ENCODE data around the gene ERG.

ERG gene

GRCh38 chr21:38430401-38430984 is 67.8 kb downstream of the ERG start:
- no peak for DNase-seq

GRCh38 chr21:38429011-38429410 is 69.3 kb downstream of the ERG start:
- no peak for DNase-seq

- DNase-seq, result no peak
Observed at GRCh38 chr21:38428211-38428610, 70.1 kb downstream of the ERG start.

- no peak for DNase-seq
Observed at GRCh38 chr21:38424305-38425019, 73.8 kb downstream of the ERG start.

- DNase-seq, result no peak
Observed at GRCh38 chr21:38422082-38422481, 76.2 kb downstream of the ERG start.

GRCh38 chr21:38420140-38420539 is 78.1 kb downstream of the ERG start:
- no peak for DNase-seq

GRCh38 chr21:38417726-38418125 is 80.6 kb downstream of the ERG start:
- no peak for DNase-seq

- DNase-seq, result no peak
Observed at GRCh38 chr21:38416791-38417190, 81.5 kb downstream of the ERG start.

GRCh38 chr21:38413958-38414548 is 84.2 kb downstream of the ERG start:
- DNase-seq, result no peak

- no peak for DNase-seq
Observed at GRCh38 chr21:38410466-38410865, 87.8 kb downstream of the ERG start.

GRCh38 chr21:38409907-38410306 is 88.4 kb downstream of the ERG start:
- no peak for DNase-seq

- DNase-seq, result no peak
Observed at GRCh38 chr21:38404177-38404576, 94.1 kb downstream of the ERG start.

- no peak for DNase-seq
Observed at GRCh38 chr21:38402795-38403194, 95.5 kb downstream of the ERG start.

- DNase-seq, result no peak
Observed at GRCh38 chr21:38402291-38402690, 96.0 kb downstream of the ERG start.

GRCh38 chr21:38401191-38401926 is 96.9 kb downstream of the ERG start:
- DNase-seq, result no peak

- no peak for DNase-seq
Observed at GRCh38 chr21:38400195-38400919, 97.9 kb downstream of the ERG start.

- DNase-seq, result no peak
Observed at GRCh38 chr21:38399103-38399502, 99.2 kb downstream of the ERG start.

- no peak for DNase-seq
Observed at GRCh38 chr21:38396325-38396724, 102.0 kb downstream of the ERG start.

- DNase-seq, result no peak
Observed at GRCh38 chr21:38395581-38395980, 102.7 kb downstream of the ERG start.

GRCh38 chr21:38392661-38393060 is 105.6 kb downstream of the ERG start:
- no peak for DNase-seq

- DNase-seq, result no peak
Observed at GRCh38 chr21:38389896-38390295, 108.4 kb downstream of the ERG start.

- DNase-seq, result no peak
Observed at GRCh38 chr21:38389354-38389676, 109.0 kb downstream of the ERG start.

GRCh38 chr21:38388647-38389353 is 109.5 kb downstream of the ERG start:
- no peak for DNase-seq
